GM23248 (cell line): ENCODE measurements around the gene ARHGEF1. TPM values are rescaled to one million over a fixed set of nuclear protein-coding genes. Genes with fewer than 3 reads are reported as not detected.

Experiments used
- DNase-seq: peaks from one replicate; pipeline ENCODE4 v3.0.0-alpha.2; 2015
- H2AFZ ChIP-seq: fragments of 200-600 bp; sonication (generic); 2 replicates; pipeline ENCODE4 v1.6.1; 2016; ENCODE audit warnings: antibody characterized with exemption
- H3F3A ChIP-seq: fragments of 200-600 bp; sonication (generic); 2 replicates; pipeline ENCODE4 v1.6.1; 2016; ENCODE audit warnings: mild to moderate bottlenecking, antibody characterized with exemption, mixed run types; ENCODE audit not compliant: insufficient read depth
- H3K27ac ChIP-seq: fragments of 200-600 bp; sonication (generic); 2 replicates; pipeline ENCODE4 v1.5.1; 2016; ENCODE audit warnings: mild to moderate bottlenecking
- H3K27me3 ChIP-seq: fragments of 200-600 bp; sonication (generic); replicated peaks from 2 replicates; pipeline ENCODE4 v1.6.1; 2016; ENCODE audit warnings: mild to moderate bottlenecking; ENCODE audit not compliant: insufficient read depth
- H3K36me3 ChIP-seq: fragments of 200-600 bp; sonication (generic); 2 replicates; pipeline ENCODE4 v1.6.1; 2016; ENCODE audit warnings: low read depth, mild to moderate bottlenecking
- H3K4me1 ChIP-seq: fragments of 200-600 bp; sonication (generic); 2 replicates; pipeline ENCODE4 v1.6.1; 2016; ENCODE audit warnings: mild to moderate bottlenecking; ENCODE audit not compliant: insufficient read depth
- H3K4me2 ChIP-seq: fragments of 200-600 bp; sonication (generic); one replicate; pipeline ENCODE4 v1.6.1; 2016; ENCODE audit warnings: mild to moderate bottlenecking; ENCODE audit not compliant: unreplicated experiment
- H3K4me3 ChIP-seq: fragments of 200-600 bp; sonication (generic); 2 replicates; pipeline ENCODE4 v1.5.1; 2016; ENCODE audit warnings: mild to moderate bottlenecking
- H3K79me2 ChIP-seq: fragments of 200-600 bp; sonication (generic); 2 replicates; pipeline ENCODE4 v1.6.1; 2016; ENCODE audit warnings: mild to moderate bottlenecking; ENCODE audit not compliant: insufficient read depth
- H3K9ac ChIP-seq: fragments of 200-600 bp; sonication (generic); 2 replicates; pipeline ENCODE4 v1.6.1; 2016; ENCODE audit warnings: mild to moderate bottlenecking
- H3K9me2 ChIP-seq: fragments of 200-600 bp; sonication (generic); 2 replicates; pipeline ENCODE4 v1.6.1; 2016; ENCODE audit warnings: mixed run types, mild to moderate bottlenecking, moderate library complexity; ENCODE audit not compliant: insufficient read depth
- H3K9me3 ChIP-seq: fragments of 200-600 bp; sonication (generic); one replicate; pipeline ENCODE4 v1.6.1; 2017; ENCODE audit warnings: low read depth
- H4K20me1 ChIP-seq: fragments of 200-600 bp; sonication (generic); 2 replicates; pipeline ENCODE4 v1.6.0; 2016; ENCODE audit not compliant: insufficient read depth
- EZH2 ChIP-seq: fragments of 200-600 bp; sonication (generic); IDR thresholded peaks from 2 replicates; pipeline ENCODE4 v1.6.1; 2018; ENCODE audit warnings: antibody characterized with exemption, mild to moderate bottlenecking; ENCODE audit not compliant: insufficient read depth, poor library complexity, severe bottlenecking
- EZH2phosphoT487 ChIP-seq: fragments of 200-600 bp; sonication (generic); IDR thresholded peaks from 2 replicates; pipeline ENCODE4 v1.6.1; 2018; ENCODE audit warnings: antibody characterized with exemption, moderate library complexity, mild to moderate bottlenecking, low read depth; ENCODE audit not compliant: insufficient read depth
- WGBS, 2 experiments: methylation state at CpG; one replicate each; pipeline ENCODE4 v1.1.6; 2015 to 2017; ENCODE audit warnings: low lambda C conversion rate in 2 of 2, low coverage in 1 of 2; ENCODE audit errors: missing lambda C conversion rate in 2 of 2; 5-methylcytosine and 5-hydroxymethylcytosine counted together
- in situ Hi-C: fragments of 300-500 bp; cut with MboI; formaldehyde crosslinking; loops from 2 replicates; pipeline ENCODE4 v1.15.0; 2020
- polyA plus RNA-seq: library from polyadenylated mRNA; unstranded; fragments of >200 nt; fragmentation: Nextera tagmentation; extraction: Ambion mirVana; gene quantifications from 2 replicates; pipeline ENCODE4 v1.2.1, GENCODE V29; 2016
- total RNA-seq: library from RNA; depleted of rRNA; stranded (reverse); fragments of >200 nt; shearing (Covaris generic); gene quantifications from 2 replicates; pipeline ENCODE4 v1.2.3, GENCODE V29; 2014

ARHGEF1 gene
- total and polyA plus RNA-seq, 2 experiments from 2014 or later: 46.2 to 49.6 TPM

DNA sequence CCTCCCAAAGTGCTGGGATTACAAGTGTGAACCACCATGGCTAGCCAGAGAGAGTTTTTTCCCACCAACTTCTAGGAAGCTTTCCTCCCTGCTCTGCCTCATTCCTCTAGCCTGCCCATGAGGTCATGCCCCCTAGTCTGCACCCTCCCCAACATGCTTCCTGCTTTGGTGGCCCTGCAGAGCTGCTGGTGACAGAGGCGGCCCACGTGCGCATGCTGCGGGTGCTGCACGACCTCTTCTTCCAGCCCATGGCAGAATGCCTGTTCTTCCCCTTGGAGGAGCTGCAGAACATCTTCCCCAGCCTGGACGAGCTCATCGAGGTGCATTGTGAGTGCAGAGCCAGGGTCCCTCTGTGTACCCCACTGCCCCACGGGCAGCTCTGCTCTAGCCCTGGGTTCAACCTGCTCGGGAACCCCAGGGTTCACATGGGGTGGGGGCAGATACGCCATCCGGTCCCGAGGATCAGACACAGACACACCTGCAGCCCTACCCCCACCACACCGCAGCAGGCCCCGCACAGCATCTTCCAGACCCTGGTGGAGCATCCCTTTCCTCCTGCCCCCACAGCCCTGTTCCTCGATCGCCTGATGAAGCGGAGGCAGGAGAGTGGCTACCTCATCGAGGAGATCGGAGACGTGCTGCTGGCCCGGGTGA lies 18.9 kb downstream of the ARHGEF1 start:
- no peak overlapping the region for H3K4me3 ChIP-seq
- WGBS, 2 experiments: 88% methylated on average over 19 to 21 of the region's 21 CpGs
- in situ Hi-C loops: no loop called here
- H3K27me3 ChIP-seq: no peaks in the 10 kb centered on the region
- no peaks in the 10 kb centered on the region for H3K79me2 ChIP-seq
- no peak overlapping the region for H3K9ac ChIP-seq
- H3K36me3 ChIP-seq: peaks cover 17% of the 10 kb centered on the region; the same call in 1 of the 2 replicates
- no peaks in the 10 kb centered on the region for H4K20me1 ChIP-seq
- TF ChIP-seq EZH2 (no peak), EZH2phosphoT487 (no peak)
- H3K27ac ChIP-seq: no peak overlapping the region
- H2AFZ ChIP-seq: no peak overlapping the region
- no peaks in the 10 kb centered on the region for H3K4me1 ChIP-seq
- H3K9me2 ChIP-seq: no peaks in the 10 kb centered on the region
- no peak for DNase-seq
- no peaks in the 10 kb centered on the region for H3F3A ChIP-seq
- no peak overlapping the region for H3K4me2 ChIP-seq
- no peaks in the 10 kb centered on the region for H3K9me3 ChIP-seq

DNA sequence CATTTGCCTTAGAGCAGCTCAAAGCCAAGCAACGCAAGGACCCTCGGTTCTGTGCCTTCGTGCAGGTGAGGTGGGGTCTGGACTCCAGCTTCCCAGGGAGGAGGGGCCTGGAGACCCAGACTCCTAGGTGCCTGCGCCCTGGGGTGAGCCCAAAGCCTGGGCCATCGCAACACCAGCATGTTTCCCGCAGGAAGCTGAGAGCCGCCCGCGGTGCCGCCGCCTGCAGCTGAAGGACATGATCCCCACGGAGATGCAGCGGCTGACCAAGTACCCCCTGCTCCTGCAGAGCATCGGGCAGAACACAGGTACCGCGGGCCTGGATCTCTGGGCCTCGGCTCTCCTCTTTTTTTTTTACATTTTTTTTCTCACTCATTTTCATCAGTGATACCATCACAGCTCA lies 19.6 kb downstream of the ARHGEF1 start:
- no peak for TF ChIP-seq EZH2phosphoT487
- no peak for TF ChIP-seq EZH2
- WGBS, 2 experiments: 95 to 99% methylated on average over 15 to 17 of the region's 17 CpGs
- Histone ChIP-seq H3K27me3 (no peaks in the 10 kb centered on the region), H3K4me2 (no peak overlapping the region), H3K4me1 (no peaks in the 10 kb centered on the region), H3K9ac (no peak overlapping the region), H3K36me3 (peaks cover 17% of the 10 kb centered on the region; the same call in 1 of the 2 replicates), H3K9me3 (no peaks in the 10 kb centered on the region), H2AFZ (no peak overlapping the region), H3K9me2 (no peaks in the 10 kb centered on the region), H3K4me3 (no peak overlapping the region), H3K79me2 (no peaks in the 10 kb centered on the region), H4K20me1 (no peaks in the 10 kb centered on the region), H3K27ac (no peak overlapping the region), H3F3A (no peaks in the 10 kb centered on the region)
- in situ Hi-C loops: no loop called here
- no peak for DNase-seq

DNA sequence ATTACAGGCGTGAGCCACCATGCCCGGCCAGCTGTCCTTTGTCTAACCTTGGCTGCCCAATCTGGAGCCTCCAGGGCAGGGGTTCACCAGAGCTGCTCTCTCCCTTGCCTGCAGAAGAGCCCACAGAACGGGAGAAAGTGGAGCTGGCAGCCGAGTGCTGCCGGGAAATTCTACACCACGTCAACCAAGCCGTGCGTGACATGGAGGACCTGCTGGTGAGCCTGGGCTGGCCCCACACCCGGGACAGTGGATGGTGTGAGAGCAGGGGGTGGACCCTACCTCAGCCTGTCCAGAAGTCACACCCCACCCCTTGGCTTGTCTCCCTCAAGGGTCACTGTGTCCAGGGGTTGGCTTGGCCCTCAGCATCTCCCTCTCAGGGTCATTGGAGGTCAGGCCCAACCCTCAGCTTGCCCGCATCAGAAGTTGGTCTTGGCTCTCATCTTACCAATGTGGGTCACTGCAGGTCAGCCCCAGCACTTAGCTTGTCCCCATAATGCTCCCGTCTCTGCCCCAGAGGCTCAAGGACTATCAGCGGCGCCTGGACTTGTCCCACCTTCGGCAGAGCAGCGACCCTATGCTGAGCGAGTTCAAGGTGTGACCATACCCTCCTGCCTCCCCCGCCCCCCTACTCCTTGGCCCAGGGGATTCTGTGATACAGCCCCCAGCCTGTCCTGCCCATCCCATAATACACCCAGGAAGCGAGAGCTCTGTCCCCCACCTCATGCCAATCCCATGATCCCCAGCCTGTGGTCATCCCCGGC lies 20.4 kb downstream of the ARHGEF1 start:
- H3K9me2 ChIP-seq: no peaks in the 10 kb centered on the region
- no peak for DNase-seq
- H3K4me1 ChIP-seq: no peaks in the 10 kb centered on the region
- H3F3A ChIP-seq: no peaks in the 10 kb centered on the region
- H3K9ac ChIP-seq: no peak overlapping the region
- no peaks in the 10 kb centered on the region for H3K9me3 ChIP-seq
- H3K27ac ChIP-seq: no peak overlapping the region
- no peak overlapping the region for H3K4me3 ChIP-seq
- peaks cover 17% of the 10 kb centered on the region; the same call in 1 of the 2 replicates for H3K36me3 ChIP-seq
- H3K27me3 ChIP-seq: no peaks in the 10 kb centered on the region
- H3K79me2 ChIP-seq: no peaks in the 10 kb centered on the region
- H3K4me2 ChIP-seq: no peak overlapping the region
- WGBS, 2 experiments: 86 to 88% methylated on average over 14 to 19 of the region's 19 CpGs
- no peak overlapping the region for H2AFZ ChIP-seq
- no peaks in the 10 kb centered on the region for H4K20me1 ChIP-seq
- in situ Hi-C loops: no loop called here
- TF ChIP-seq EZH2: no peak
- no peak for TF ChIP-seq EZH2phosphoT487

DNA sequence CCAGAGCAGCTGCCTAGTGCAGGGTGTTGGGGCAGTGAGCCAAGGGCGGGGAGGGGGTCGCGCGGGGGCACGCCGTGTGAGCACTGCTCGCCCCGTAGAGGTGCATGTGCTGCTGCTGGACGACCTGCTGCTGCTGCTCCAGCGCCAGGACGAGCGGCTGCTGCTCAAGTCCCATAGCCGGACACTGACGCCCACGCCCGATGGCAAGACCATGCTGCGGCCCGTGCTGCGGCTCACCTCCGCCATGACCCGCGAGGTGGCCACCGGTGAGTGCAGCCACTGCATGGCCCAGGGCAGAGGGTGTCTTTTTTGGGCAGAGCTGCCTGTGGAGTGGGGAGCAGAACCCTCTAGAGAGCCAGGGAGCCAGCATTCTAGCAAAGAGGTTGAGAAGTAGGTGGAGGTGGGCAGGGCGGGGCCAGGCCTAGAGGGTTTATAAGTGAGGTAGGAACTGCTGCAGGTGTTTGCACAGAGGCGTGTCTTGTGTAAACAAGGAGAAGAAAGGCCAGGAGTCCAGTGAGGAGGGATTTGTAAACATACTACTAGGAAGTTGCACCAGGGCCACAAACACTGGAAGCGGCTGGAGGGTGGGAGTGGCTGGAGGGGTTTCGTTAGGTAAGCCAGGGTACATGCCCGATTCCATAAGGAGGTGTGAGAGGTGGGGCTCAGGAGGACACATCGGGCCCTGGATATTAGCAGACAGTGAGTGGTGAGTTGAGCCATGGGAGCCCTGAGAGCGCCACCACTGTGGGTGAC lies 21.3 kb downstream of the ARHGEF1 start:
- Histone ChIP-seq H3F3A (no peaks in the 10 kb centered on the region), H3K79me2 (no peaks in the 10 kb centered on the region), H3K4me3 (no peak overlapping the region), H3K9me3 (no peaks in the 10 kb centered on the region), H3K27ac (no peak overlapping the region), H3K4me2 (no peak overlapping the region), H3K4me1 (no peaks in the 10 kb centered on the region), H3K36me3 (peaks cover 11% of the 10 kb centered on the region; the same call in 1 of the 2 replicates), H2AFZ (no peak overlapping the region), H3K9me2 (no peaks in the 10 kb centered on the region), H3K9ac (no peak overlapping the region), H3K27me3 (no peaks in the 10 kb centered on the region), H4K20me1 (no peaks in the 10 kb centered on the region)
- in situ Hi-C loops: no loop called here
- DNase-seq: no peak
- WGBS, 2 experiments: 94 to 99% methylated on average over 11 to 30 of the region's 30 CpGs
- TF ChIP-seq EZH2phosphoT487 (no peak), EZH2 (no peak)
